CD4-positive, alpha-beta T cell treated with Interleukin-21 for 1 hour (primary cell): Measurements from ENCODE around the gene ALPG.
"Not testable (repeated sequence)": the region's sequence is repeated elsewhere in the genome, so short reads cannot be mapped to it uniquely, and the experiment has no call there.

ENCODE experiments used
- DNase-seq: peaks from one replicate; pipeline ENCODE4 v3.0.0-alpha.2; 2020

ALPG gene

GRCh38 chr2:232377319-232377718 lies 29.3 kb upstream of the ALPG start:
- no peak for DNase-seq

DNA sequence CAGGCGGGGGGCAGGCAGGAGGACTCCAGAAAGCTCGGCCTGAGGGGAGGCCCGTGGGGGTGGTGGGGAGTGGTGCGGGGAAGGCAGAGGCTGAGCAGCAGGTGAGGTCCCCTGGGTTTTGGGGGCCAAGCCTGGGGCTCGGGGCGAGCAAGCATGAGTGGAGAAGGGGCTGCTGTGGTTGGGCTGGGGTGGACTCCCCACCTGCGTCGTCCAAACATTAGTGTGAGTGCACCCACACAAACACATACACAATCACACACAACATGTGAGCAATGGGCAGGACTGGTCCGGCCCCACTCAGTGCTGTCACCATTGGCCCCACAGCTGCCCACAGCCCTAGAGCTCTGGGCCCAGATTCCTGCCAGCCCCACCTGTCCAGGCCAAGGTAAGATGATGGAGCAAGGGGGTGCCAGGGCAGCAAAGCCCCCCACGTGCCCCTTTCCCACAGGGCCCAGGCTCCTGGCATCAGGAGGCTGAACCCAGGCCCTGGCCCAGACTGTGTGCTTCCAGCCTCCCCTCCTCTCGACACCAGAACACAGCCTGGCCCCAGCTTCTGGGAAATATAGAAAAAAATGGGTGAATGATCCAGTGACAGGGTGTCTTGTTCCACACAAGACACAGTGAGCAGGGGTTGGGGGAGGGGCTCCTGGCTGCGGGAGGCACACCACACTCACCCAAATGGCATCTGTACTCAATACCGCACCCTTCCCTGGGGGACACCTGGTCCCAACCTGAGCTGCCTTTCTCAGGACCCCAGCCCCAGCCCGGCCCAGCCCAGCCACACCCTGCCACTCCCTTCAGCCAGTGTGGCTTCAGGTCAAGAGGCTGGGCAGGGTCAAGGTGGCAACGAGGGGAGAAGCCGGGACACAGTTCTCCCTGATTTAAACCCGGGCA lies 28.6 kb upstream of the ALPG start:
- no peak for DNase-seq

- not testable (repeated sequence) for DNase-seq
These were observed 27.9 kb upstream of the ALPG start, which contains the start of gene ALPP for GRCh38 chr2:232378735-232379151. TSS of gene ALPP (plus strand) at chr2:232378751. CDS start at chr2:232378803, 52 bp downstream.

DNA sequence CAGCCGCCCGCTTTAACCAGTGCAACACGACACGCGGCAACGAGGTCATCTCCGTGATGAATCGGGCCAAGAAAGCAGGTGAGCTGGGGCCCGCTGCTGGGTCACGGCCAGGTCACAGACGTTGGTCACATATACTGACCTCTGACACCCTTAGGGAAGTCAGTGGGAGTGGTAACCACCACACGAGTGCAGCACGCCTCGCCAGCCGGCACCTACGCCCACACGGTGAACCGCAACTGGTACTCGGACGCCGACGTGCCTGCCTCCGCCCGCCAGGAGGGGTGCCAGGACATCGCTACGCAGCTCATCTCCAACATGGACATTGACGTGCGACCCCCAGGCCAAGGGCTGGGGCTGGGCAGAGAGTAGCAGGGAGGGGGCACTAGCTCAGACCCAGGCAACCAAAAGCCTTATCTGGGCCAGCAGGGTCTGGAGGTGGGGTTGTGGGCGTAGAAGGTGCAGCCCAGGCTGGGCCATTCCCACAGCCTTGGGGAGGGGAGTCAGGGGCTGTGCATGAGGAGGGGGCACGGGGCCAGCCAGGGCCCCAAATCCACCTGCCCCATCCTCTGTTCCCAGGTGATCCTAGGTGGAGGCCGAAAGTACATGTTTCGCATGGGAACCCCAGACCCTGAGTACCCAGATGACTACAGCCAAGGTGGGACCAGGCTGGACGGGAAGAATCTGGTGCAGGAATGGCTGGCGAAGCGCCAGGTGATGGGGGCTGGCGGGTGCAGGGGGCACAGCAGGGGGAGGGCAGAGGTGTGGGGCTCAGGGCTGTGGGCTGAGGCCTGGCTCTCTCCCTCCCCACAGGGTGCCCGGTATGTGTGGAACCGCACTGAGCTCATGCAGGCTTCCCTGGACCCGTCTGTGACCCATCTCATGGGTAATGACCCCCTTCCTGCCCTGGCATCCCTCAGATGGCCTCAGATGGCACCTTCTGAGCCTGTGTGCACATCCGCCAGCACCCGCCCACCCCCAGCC lies 26.7 kb upstream of the ALPG start:
- not testable (repeated sequence) for DNase-seq

GRCh38 chr2:232381204-232382031 lies 25.2 kb upstream of the ALPG start:
- DNase-seq = peak; percentile 15

GRCh38 chr2:232382331-232383225 lies 24.1 kb upstream of the ALPG start:
- no peak for DNase-seq

GRCh38 chr2:232384466-232384865 lies 22.2 kb upstream of the ALPG start:
- no peak for DNase-seq

DNA sequence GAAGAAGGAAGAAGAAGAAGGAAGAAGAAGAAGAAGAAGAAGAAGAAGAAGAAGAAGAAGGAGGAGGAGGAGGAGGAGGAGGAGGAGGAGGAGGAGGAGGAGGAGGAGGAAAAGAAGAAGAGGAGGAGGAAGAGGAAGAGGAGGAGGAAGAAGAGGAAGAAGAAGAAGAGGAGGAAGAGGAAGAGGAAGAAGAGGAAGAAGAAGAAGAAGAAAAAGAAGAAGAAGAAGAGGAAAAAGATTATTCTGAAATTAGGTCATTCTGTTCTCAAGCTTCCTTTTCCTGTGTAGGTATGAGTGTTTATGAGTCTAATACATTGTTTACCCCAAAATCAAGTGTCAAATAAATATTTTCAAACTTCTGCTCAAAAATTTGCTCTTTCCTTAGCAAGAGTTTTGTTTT lies 21.6 kb upstream of the ALPG start:
- not testable (repeated sequence) for DNase-seq

GRCh38 chr2:232385660-232386489 lies 20.8 kb upstream of the ALPG start:
- no peak for DNase-seq

DNA sequence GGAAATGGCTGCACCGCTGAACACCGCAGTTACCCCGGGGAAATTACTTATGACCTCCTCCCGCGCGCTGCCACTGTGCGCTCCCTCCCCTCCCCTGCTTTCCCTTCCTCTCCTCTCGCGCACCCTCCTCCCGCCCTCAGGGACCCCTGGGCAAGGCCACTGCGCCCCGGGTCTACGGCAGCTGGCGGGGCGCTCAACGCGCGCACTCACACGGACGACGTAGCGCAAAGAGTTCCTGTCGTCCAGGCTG lies 20.2 kb upstream of the ALPG start:
- DNase-seq = no peak

- DNase-seq = no peak
These were observed 19.7 kb upstream of the ALPG start for GRCh38 chr2:232386740-232387450.

GRCh38 chr2:232387451-232388171 lies 19.0 kb upstream of the ALPG start:
- no peak for DNase-seq

GRCh38 chr2:232388324-232388891 lies 18.2 kb upstream of the ALPG start:
- DNase-seq = no peak

DNA sequence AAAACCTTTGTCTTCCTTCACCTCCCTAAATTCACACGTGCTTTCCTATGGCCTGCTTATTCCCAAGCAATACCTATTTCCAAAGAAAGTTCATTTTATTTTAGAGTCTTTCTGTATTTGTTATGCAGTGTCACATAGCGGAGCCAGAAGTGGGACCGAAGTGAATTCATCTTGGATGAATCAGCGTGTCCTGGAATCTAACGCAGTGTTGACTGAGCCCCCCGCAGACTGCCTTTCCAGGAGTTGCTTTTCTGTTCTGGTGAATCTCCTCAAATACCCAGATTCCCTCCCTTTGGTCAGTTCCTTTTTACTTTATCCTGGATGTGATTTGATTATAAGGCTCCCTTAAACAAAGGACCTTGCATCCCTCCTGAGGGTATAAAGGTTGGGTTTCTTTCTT lies 17.3 kb upstream of the ALPG start:
- no peak for DNase-seq

DNA sequence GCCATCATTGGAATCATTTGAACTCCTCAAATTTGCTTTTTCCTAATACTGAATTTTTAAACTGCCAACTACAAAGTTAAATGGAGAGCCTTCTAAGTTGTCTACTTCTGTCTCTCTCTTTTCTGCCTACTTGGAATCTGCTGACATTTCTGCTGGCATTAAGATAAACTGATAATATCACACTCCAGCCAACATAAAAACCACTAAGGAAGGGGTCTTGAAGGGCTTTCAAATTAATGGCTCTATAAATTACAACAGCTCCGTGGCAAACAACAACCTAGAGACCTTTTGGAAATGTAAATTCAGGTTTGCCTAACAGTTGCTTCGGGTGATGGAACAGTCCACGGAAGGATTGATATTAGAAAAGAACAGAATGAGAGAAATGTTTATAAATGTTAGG lies 16.0 kb upstream of the ALPG start:
- no peak for DNase-seq

- no peak for DNase-seq
These were observed 13.1 kb upstream of the ALPG start for GRCh38 chr2:232393556-232393955.

- not testable (repeated sequence) for DNase-seq
These were observed 12.2 kb upstream of the ALPG start for GRCh38 chr2:232394431-232394830.

GRCh38 chr2:232395586-232395985 lies 11.1 kb upstream of the ALPG start:
- DNase-seq = no peak

DNA sequence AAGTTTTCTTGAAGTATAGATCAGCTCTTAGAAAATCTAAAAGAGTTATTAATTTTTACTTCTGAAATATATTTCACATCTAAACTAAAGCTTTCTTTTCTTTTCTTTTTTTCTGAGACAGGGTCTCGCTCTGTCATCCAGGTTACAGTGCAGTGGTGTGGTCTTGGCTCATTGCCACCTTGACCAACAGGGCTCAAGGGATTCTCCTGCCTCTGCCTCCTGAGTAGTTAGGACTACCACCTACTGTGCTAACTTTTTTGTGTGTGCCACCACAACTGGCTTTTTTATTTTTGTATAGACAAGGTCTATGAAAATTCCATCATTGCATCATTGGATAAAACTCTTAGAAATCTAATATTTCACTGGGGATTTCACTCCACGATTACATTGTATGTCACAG lies 10.0 kb upstream of the ALPG start:
- no peak for DNase-seq
